Umbilical cord (tissue), 2 donors: ENCODE data around the gene NAV2. TPM values are rescaled to one million over a fixed set of nuclear protein-coding genes. Genes with fewer than 3 reads are reported as not detected.
A peak's percentile ranks its signal among the peaks of the same experiment; 100 is the strongest.

Experiments used
- DNase-seq: peaks from one replicate; pipeline ENCODE4 v3.0.0-alpha.2; 2015; ENCODE audit warnings: low spot score
- total RNA-seq: library from RNA; depleted of rRNA; stranded (reverse); fragments of >200 nt; gene quantifications from one replicate; pipeline ENCODE4 v1.2.3, GENCODE V29; 2014; ENCODE audit warnings: low replicate concordance; ENCODE audit not compliant: insufficient read depth

The NAV2 gene
- total RNA-seq, 1 donor from 2014 or later, result 14.7 TPM

- DNase-seq, result no peak
Measured at GRCh38 chr11:20138707-20139106, 426.1 kb downstream of the NAV2 start.

GRCh38 chr11:20154381-20154780, 441.7 kb downstream of the NAV2 start:
- peak; percentile 18 for DNase-seq

GRCh38 chr11:20155683-20156279, 443.1 kb downstream of the NAV2 start:
- no peak for DNase-seq

- no peak for DNase-seq
Measured at GRCh38 chr11:20156280-20156875, 443.7 kb downstream of the NAV2 start.

- no peak for DNase-seq
Measured at GRCh38 chr11:20156876-20157613, 444.4 kb downstream of the NAV2 start.

- DNase-seq, result no peak
Measured at GRCh38 chr11:20157728-20158127, 445.1 kb downstream of the NAV2 start.

GRCh38 chr11:20158597-20159257, 446.1 kb downstream of the NAV2 start:
- peak; percentile 74 for DNase-seq

- no peak for DNase-seq
Measured at GRCh38 chr11:20159466-20160381, 447.1 kb downstream of the NAV2 start.

GRCh38 chr11:20160425-20161229, 448.0 kb downstream of the NAV2 start, which contains the start of gene DBX1:
DBX1 (minus strand) TSS chr11:20160475; CDS start chr11:20160324, 151 bp downstream.
- no peak for DNase-seq

- peak; percentile 14 for DNase-seq
Measured at GRCh38 chr11:20161230-20161918, 448.7 kb downstream of the NAV2 start.

- no peak for DNase-seq
Measured at GRCh38 chr11:20161923-20162744, 449.5 kb downstream of the NAV2 start.

- peak; percentile 21 for DNase-seq
Measured at GRCh38 chr11:20162824-20163782, 450.5 kb downstream of the NAV2 start.

- no peak for DNase-seq
Measured at GRCh38 chr11:20163783-20164481, 451.3 kb downstream of the NAV2 start.
